Ovary (tissue), 9 donors: ENCODE measurements around the gene HSD11B2. TPM values are rescaled to one million over a fixed set of nuclear protein-coding genes. Genes with fewer than 3 reads are reported as not detected.

ENCODE experiments used
- DNase-seq, 5 donors: peaks; one replicate each; pipeline ENCODE4 v3.0.0-alpha.2; 2019 to 2020
- H3K27ac ChIP-seq, 2 donors: fragments of 200-600 bp; one replicate each; pipeline versions ENCODE4 v1.5.1 to v1.8.0; 2019 to 2022
- H3K27me3 ChIP-seq: fragments of 200-600 bp; one replicate; pipeline ENCODE4 v1.8.0; 2022
- H3K36me3 ChIP-seq: fragments of 200-600 bp; sonication (generic); one replicate; pipeline ENCODE4 v1.5.1; 2019
- H3K4me1 ChIP-seq: one replicate; pipeline ENCODE4 v1.8.1; 2013; ENCODE audit warnings: mild to moderate bottlenecking, moderate library complexity; ENCODE audit not compliant: insufficient read depth
- H3K4me3 ChIP-seq: fragments of 200-600 bp; sonication (generic); one replicate; pipeline ENCODE4 v1.5.1; 2017
- H3K9me3 ChIP-seq, 2 donors: fragments of 200-600 bp in 1 of 2; sonication (generic) in 1 of 2; one replicate each; pipeline versions ENCODE4 v1.5.1 to v1.8.1; 2013 to 2019; ENCODE audit warnings: mild to moderate bottlenecking in 1 of 2, moderate library complexity in 1 of 2
- CTCF ChIP-seq, 3 donors: fragments of 450-650 bp in 2 of 3; fragments of 200-600 bp in 1 of 3; IDR thresholded peaks; one replicate each; pipeline versions ENCODE4 v1.5.1 to v1.8.0; 2016 to 2022; ENCODE audit warnings: antibody characterized with exemption in 3 of 3, mild to moderate bottlenecking in 1 of 3
- EP300 ChIP-seq: sonication (generic); formaldehyde crosslinking; IDR thresholded peaks from one replicate; pipeline ENCODE4 v1.6.1; 2017; ENCODE audit warnings: antibody characterized with exemption
- POLR2A ChIP-seq: fragments of 450-650 bp; IDR thresholded peaks from one replicate; pipeline ENCODE4 v1.6.1; 2017; ENCODE audit warnings: antibody characterized with exemption, mild to moderate bottlenecking, moderate library complexity
- WGBS, 3 donors: extraction: QIAGEN DNeasy Blood & Tissue Kit in 1 of 3; methylation state at CpG; one replicate each; pipeline versions ENCODE4 v1.1.5 to v1.1.7; 2013 to 2017; 5-methylcytosine and 5-hydroxymethylcytosine counted together
- intact Hi-C, 4 donors: fragments of 100-400 bp; cut with DNase I; formaldehyde crosslinking; loops; one replicate each; pipeline versions ENCODE4 v1.11.0 to v1.15.1; 2022 to 2023
- polyA plus RNA-seq, 2 donors: library from polyadenylated mRNA; stranded (reverse); fragments of 200-250 nt in 1 of 2; fragments of 350-450 nt in 1 of 2; fragmentation: Illumina TruSeq in 1 of 2; extraction: RNeasy Lipid Tissue Mini Kit (QIAGEN cat#74804) in 1 of 2; gene quantifications; one replicate each; pipeline ENCODE4 v1.2.3, GENCODE V29; 2013 to 2014
- total RNA-seq, 7 donors: library from RNA; depleted of rRNA in 2 of 7; stranded (reverse); fragments of >200 nt in 2 of 7; fragmentation: NEBNext Ultra II Directional in 3 of 7; extraction: Animal tissue kit (Norgen Biotek cat#: 25700) in 3 of 7; gene quantifications; one replicate each; pipeline versions ENCODE4 v1.1.0 to v1.2.4, GENCODE V29; 2016 to 2023
- donor health status: DM: no; HTN: no; CAD: no; lungs with moderate emphysema.
- donor health status: DM: no; HTN: no; CAD: no.
- donor health status: Bipolar disorder and iron deficiency.
- donor health status: DM: yes; HTN: yes; CAD: no.
- donor health status: DM: no; HTN: no; CAD: no.
- donor health status: DM: yes; HTN: yes; CAD: no.

The HSD11B2 gene
- total and polyA plus RNA-seq, 9 donors: 1.3 to 26.3 (median 15.7) TPM

GRCh38 chr16:67395105-67395457, 35.8 kb upstream of the HSD11B2 start:
- Histone ChIP-seq H3K9me3 (no peaks in the 10 kb centered on the region), H3K4me1 (peaks cover 14% of the 10 kb centered on the region), H3K27ac (no peak overlapping the region), H3K36me3 (no peaks in the 10 kb centered on the region), H3K4me3 (no peak overlapping the region), H3K27me3 (no peaks in the 10 kb centered on the region)
- 80 to 87% (median 85%) methylated on average over 10 of the region's 10 CpGs for WGBS, 3 donors
- TF ChIP-seq POLR2A: no peak
- no peak for TF ChIP-seq EP300
- TF ChIP-seq CTCF (IDR thresholded peaks at IDR 0.05): no peak
- DNase-seq: peak in 2 of 5 donors; percentile 28 to 34
- intact Hi-C loops: loop anchor here in 2 of 4 donors (5.0 to 10.0 kb wide), 3 partner anchors 110 to 430 kb away; partner anchors contain the start of genes CES3 (in 1 of the 2) and PLEKHG4 (in 1 of the 2)

GRCh38 chr16:67395458-67396158, 35.3 kb upstream of the HSD11B2 start:
- no peaks in the 10 kb centered on the region for H3K36me3 ChIP-seq
- DNase-seq: peak in 1 of 5 donors; percentile 49
- H3K9me3 ChIP-seq: no peaks in the 10 kb centered on the region
- intact Hi-C loops: loop anchor here in 2 of 4 donors (5.0 to 10.0 kb wide), 3 partner anchors 111 to 431 kb away; partner anchors contain the start of genes CES3 (in 1 of the 2) and PLEKHG4 (in 1 of the 2)
- H3K27me3 ChIP-seq: no peaks in the 10 kb centered on the region
- H3K4me1 ChIP-seq: peaks cover 14% of the 10 kb centered on the region
- no peak for TF ChIP-seq CTCF (IDR thresholded peaks at IDR 0.05)
- no peak for TF ChIP-seq POLR2A
- TF ChIP-seq EP300: no peak
- no peak overlapping the region for H3K4me3 ChIP-seq
- no peak overlapping the region for H3K27ac ChIP-seq
- WGBS, 3 donors: 81 to 84% (median 81%) methylated on average over 8 to 13 of the region's 13 CpGs

- peaks cover 14% of the 10 kb centered on the region for H3K4me1 ChIP-seq
- TF ChIP-seq CTCF (IDR thresholded peaks at IDR 0.05) (no peak), POLR2A (no peak), EP300 (no peak)
- H3K9me3 ChIP-seq: no peaks in the 10 kb centered on the region
- H3K27ac ChIP-seq: peak overlapping the region in 1 of 2 donors; percentile 14
- no peaks in the 10 kb centered on the region for H3K27me3 ChIP-seq
- WGBS, 3 donors: 23 to 26% (median 24%) methylated on average over 31 of the region's 31 CpGs
- no peaks in the 10 kb centered on the region for H3K36me3 ChIP-seq
- peak; percentile 41 to 79 (median 59) for DNase-seq
- H3K4me3 ChIP-seq: no peak overlapping the region
- intact Hi-C loops: loop anchor here in 2 of 4 donors (5.0 to 10.0 kb wide), 3 partner anchors 112 to 432 kb away; partner anchors contain the start of genes CES3 (in 1 of the 2) and PLEKHG4 (in 1 of the 2)
These were observed 34.5 kb upstream of the HSD11B2 start for GRCh38 chr16:67396159-67397035.

GRCh38 chr16:67397036-67397801, 33.7 kb upstream of the HSD11B2 start:
- H3K4me3 ChIP-seq: no peak overlapping the region
- WGBS, 3 donors: 55 to 66% (median 65%) methylated on average over 11 to 15 of the region's 15 CpGs
- H3K36me3 ChIP-seq: no peaks in the 10 kb centered on the region
- H3K27me3 ChIP-seq: no peaks in the 10 kb centered on the region
- no peak for TF ChIP-seq POLR2A
- no peak for TF ChIP-seq EP300
- no peak for TF ChIP-seq CTCF (IDR thresholded peaks at IDR 0.05)
- DNase-seq: peak in 2 of 5 donors; percentile 45 to 50
- no peak overlapping the region for H3K27ac ChIP-seq
- no peaks in the 10 kb centered on the region for H3K9me3 ChIP-seq
- H3K4me1 ChIP-seq: peaks cover 14% of the 10 kb centered on the region
- intact Hi-C loops: loop anchor here in 2 of 4 donors (5.0 to 10.0 kb wide), 3 partner anchors 112 to 432 kb away; partner anchors contain the start of genes CES3 (in 1 of the 2) and PLEKHG4 (in 1 of the 2)
